GM20431 (cell line): Measurements from ENCODE around the gene ALDH16A1.
"Not testable (repeated sequence)": the region's sequence is repeated elsewhere in the genome, so short reads cannot be mapped to it uniquely, and the experiment has no call there.

ENCODE experiments used
- in situ Hi-C: fragments of 300-500 bp; cut with MseI, MboI; formaldehyde crosslinking; loops from one replicate; pipeline ENCODE4 v1.15.0; 2020; ENCODE audit warnings: low sequenced_read_pairs; ENCODE audit not compliant: unreplicated experiment

The ALDH16A1 gene

DNA sequence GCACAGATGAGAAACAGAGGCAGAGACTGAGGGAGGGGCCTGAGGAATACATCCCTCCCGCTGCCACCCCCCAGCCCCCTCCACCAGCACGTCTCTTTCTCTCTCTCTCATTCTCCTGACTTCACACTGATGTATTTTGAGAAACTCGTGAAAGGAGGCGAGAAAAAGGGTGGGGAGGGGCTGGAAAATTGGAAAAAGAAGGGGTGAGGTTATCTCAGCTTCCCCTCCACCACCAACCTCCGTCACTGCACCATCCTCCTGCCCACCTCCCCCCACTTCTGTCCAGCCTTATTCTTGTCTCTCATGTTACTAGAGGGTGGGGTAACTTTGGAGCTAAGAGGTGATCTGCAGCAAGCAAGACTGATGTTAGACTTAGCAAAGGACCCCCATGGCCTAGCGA, 13.2 kb upstream of the ALDH16A1 start:
- in situ Hi-C loops, result no loop called here

DNA sequence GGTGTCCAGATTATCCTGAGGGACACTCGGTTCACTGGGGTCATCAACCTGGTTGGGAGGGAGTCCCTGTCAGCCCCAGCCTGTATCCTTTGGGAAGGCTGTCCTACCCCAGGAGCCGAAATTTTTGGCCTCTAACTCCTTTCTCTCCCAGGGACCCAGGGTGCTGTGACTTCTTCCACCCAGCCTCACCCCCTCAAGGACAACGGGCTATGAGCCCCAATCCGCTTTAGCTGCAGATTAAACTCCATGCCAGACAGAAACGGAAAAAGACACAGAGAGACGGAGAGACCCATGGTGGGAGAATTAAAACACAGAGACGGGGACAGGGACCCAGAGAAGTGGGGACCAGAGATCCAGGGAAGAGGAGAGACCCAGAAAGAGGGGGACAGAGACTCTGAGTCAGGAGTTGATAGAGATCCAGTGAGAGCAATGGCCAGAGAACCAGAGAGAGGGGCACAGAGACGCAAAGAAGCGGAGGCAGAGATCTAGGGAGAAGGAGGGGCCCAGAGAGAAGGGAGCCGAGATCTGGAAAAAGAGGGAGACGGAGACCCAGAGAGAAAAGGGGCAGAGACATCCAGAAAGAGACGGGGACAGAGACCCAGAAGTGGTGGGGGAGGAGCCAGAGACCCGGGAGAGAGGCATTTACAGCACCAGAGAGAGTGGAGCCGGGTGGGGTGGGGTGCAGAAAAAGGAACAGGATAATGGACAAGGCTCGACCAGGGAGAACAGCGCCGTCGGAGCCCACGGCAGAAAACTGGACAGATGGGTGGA, 12.4 kb upstream of the ALDH16A1 start:
- in situ Hi-C loops, result no loop called here

DNA sequence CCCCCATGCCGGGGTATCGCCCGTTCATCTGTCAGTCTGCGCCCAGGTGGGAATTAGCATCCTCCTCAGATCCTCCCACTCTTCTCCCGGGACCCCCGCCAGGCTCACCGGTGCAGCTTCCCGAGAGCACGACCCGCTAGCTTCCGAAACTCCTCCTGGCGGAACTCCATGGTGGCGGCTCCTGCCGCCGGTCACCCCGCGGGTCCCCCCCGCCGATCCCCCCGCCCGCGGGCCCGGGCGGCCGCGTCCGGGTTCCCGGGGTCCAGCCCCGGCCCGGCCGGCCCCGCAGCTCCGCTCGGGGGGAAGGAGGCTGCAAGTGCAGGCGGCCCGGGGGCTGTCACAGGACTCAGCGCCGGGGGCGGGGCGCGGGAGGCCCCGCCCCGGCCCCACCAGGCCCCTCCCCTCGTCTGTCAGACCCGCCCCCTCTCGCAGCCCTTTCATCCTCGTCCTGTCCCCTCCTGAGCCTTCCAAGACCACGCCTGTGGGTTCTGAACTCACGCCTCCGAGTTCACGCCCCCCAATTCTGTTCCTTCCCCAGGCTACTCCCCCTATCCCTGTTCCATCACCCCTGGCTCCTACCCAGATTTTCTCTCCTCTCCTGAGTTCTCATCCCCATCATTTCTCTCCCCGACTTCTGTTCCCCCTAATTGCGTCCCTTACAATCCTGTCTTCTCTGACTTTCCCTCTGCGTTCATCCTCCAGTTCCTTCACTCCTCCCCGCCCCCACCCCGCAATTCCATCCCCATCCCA, 11.6 kb upstream of the ALDH16A1 start, which contains the start of gene SLC17A7:
TSS of gene SLC17A7 (minus strand) at position 318 of the 750 bp plus-strand sequence. CDS start at position 170, 148 bp downstream.
- in situ Hi-C loops, result no loop called here

DNA sequence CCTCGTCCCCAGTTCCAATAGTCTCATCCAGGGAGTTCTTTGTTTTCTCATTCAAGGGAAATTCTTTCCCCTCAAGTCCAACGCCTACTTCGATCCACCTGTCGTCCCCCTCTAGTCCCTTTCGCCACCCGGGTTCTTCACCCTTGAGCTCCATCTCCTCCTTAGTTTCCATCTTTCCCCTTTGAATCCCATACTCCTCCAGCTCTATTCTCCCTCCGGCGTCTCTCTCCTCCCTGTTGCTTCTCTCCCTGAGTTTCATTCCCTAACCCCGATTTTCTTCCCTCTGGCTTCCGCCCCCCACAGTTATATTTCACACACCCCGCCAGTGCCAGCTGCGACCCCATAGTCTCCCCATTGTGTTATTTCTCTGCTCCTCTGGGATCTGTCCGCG, 11.1 kb upstream of the ALDH16A1 start:
- in situ Hi-C loops, result no loop called here

DNA sequence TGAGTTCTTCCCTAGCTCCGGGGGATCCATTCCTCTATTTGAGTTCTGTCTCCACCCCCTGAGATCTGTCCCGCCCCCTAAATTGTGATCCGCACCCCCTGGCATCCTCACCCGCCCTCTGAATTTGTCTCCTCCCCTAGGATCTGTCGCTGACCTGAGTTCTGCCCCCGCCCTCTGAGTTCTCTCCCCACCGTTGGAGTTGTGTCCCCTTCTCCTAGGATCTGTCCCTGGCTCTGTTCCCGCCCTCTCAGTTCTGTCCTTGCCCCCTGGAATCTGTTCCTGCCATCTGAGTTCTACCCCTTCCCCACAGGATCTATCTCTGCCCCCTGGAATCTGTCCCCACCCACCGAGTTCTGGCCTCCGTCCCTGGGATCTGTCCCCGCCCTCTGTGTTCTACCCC, 10.7 kb upstream of the ALDH16A1 start:
- in situ Hi-C loops, result no loop called here

DNA sequence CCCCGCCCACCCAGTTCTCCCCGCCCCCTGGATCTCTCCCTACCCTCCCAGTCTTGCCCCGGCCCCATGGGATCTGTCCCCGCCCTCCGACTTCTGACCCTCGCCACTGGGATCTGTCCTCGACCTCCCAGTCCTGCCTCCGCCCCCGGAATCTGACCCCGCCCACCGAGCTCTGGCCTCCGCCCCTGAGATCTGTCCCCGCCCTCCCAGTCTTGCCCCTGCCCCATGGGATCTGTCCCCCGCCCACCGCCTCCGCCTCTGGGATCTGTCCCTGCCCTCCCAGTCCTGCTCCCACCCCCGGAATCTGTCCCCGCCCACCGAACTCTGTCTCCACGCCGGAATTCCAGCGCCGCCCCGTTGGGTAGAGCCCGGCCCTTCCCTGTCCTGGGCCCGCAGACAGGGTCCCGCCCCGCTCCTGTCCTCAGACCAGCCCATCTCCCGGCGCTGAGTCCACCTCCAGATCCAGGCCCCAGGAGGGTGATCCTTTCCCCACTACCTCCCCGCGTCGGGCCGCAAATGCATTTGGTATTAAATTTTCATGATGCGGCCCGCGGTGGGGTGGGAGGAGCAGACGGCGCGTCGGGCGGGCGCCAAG, 10.2 kb upstream of the ALDH16A1 start:
- in situ Hi-C loops, result no loop called here

DNA sequence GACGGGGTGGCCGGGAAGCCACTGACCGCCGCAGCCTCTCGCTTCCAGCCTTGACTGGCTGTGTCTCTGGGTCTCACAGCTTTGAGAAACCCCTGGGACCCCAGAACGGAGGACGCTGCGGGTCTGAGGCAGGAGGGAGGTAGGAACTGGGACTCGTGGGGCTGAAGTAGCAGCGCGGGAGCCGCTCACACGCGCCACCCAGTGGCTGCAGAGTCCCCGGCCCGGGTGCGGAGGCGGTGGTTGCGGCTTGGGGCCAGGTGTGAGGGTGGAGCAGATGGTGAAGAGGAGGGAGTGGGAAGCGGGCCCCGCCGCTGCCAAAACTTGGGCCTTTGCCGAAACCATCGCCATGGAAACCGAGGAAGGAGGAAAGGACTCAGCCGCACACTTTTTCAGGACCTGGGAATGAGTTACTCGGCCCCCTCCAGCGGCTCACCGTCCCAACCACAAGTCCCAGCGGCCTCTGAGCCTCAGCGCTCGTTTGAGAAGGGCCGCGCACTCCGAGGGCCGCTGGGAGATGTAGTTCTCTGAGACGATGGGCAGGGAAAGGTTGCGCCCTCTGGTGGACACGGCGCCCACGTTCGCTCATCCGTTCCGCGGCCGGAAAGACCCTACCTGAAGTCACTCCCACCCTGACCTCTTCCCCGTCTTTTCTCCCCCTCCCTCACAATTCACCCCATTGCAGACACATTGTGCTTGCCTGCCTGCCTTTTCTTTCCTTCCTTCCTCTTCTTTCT, 9.5 kb upstream of the ALDH16A1 start:
- in situ Hi-C loops, result no loop called here

DNA sequence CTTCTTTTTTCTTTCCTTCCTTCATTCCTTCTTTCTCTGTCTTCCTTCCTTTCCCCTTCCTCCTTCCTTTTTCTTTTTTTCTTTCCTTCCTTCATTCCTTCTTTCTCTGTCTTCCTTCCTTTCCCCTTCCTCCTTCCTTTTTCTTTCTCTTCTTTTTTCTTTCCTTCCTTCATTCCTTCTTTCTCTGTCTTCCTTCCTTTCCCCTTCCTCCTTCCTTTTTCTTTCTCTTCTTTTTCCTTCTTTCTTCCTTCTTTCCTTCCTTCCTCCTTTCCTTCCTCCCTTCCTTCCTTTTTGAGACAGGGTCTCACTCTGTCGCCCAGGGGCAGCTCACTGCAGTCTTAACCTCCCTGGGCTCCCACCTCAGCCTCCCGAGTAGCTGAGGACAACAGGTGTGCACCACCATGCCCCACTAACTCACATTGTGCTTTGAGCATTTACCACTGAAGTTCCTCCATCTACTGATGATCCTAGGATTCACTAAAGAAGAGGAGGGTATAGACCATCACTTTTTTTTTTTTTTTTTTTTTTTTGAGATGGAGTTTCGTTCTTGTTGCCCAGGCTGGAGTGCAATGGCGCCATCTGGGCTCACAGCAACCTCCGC, 8.8 kb upstream of the ALDH16A1 start:
- in situ Hi-C loops, result not testable (repeated sequence)

DNA sequence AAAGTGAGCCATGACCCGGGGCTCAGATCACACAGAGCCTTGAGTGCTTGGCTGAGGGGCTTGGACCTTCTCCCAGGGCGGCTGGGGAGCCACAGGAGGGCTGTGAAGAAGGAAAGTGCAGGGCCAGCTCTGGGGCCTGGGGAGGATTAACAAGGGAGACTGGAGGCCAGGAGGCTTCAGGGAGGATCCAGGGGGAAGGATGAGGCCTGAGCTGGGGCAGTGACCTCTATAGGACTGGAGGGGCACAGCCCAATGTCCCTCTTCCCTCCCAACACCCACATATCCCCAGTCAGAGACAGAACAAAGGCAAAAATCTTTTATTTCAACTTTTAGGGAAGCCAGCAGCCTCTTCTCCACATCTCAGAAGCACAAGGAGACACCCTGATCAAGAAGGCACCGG, 7.0 kb upstream of the ALDH16A1 start:
- in situ Hi-C loops, result no loop called here

DNA sequence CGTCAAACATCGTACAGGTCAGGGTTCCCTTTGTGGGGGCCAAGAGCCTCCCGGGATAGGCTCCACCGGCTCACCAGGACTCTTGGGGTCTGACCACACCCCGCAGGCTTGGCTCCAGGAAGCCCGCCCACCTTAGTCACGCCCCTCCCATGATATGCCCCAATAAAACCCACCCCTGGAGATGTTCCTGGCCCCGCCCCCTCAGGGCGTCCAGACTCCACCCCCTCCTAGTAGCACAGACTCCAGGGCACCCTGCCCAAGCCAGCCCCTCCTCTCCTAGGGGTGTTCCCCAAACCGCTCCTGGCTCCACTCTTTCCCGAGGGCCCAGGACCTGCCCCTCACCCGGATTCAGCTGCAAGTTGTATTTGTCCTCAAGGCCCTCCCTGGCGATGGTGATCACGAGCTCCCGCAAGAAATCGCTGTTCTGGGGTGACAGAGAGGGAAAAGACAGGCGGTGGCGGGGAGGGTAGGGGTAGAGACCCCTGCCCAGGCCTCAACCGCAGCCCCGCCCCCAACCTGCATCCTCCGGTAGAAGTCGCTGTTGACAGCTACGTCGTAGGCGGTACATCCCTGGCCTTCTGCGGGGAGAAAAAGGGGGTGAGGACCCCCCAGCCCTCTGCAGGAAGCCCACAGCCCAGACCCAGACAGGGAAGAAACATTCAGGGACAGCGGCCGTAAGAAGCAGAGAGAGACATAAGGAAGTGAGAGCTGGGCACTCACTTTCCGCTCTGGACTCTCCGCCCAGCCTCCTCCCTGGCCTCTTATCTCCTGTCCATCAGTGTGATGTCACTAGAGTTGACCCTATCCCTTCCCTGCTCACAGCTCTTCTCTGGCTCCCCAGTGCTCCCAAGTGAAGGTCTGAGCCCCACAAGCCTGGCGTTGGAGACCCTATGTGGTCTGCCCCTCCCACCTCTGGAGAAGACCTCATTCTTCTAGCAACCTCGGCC, 5.3 kb upstream of the ALDH16A1 start:
- in situ Hi-C loops, result no loop called here

DNA sequence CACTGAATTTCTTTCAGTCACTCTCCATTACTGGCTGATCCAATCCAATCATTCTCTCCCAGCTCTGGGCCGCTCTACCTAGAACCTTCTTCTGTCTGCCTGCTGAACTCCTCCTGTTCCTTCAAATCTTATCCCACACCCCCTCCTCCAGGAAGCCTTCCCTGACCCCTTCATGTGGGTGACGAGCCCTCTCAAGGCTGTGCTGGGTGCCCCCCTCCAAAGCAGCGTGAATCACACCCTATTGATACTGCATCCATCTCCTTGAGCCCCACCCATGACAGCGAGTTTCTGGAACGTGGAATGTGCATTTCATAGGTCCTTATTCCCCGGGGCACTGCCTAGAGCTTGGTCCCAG, 4.6 kb upstream of the ALDH16A1 start:
- in situ Hi-C loops, result no loop called here

DNA sequence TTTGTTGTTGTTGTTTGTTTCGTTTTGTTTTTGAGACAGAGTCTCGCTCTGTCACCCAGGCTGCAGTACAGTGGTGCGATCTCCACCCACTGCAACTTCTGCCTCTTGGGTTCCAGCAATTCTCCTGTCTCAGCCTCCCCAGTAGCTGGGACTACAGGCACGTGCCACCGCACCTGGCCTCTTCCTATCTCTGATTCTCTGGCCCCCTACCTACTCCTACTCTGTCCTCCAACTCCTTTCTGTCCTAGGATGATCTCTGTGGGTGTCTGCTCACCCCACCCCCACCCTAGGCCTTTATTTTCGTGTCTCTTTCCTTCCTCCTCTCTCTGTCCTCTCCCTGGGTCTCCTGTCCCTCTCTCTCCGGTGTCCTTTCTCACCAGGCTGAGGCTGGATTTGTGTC, 2.6 kb upstream of the ALDH16A1 start:
- in situ Hi-C loops, result no loop called here

DNA sequence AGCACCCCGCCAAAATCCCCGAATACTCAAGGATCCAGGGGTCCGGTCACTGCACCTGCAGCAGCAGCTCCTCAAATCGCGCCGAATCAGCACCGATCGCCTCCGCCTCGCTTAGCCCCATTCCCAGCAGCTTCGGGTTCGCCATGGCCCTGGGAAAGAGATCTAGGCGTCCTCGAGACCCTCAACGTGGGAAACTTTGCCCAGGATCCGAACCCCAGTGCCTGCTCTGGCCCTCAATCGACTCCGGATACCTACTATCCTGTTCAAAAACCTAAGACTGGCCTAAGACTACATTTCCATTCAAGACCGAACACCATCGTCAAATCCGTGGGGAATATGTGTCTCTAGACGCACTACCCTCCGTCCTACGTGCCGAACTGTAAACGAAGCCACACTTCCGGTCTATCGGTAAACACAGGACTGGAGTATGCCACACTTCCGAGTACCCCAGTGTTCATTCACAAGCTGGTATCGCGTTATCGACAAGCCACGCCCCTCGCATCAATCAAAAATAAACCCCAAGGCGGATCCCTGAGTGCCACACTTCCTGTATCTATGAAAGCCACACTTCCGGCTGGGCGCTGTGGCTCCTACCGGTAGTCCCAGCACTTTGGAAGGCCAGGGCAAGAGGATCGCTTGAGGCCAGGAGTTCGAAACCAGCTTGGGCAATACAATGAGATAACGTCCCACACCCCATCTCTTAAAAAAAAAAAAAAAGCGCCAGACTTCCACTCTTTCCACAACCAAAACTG, 1.4 kb upstream of the ALDH16A1 start, which contains the start of gene PIH1D1:
TSS of gene PIH1D1 (minus strand) at position 385 of the 752 bp plus-strand sequence. CDS start at position 145, 240 bp downstream.
- in situ Hi-C loops, result no loop called here

DNA sequence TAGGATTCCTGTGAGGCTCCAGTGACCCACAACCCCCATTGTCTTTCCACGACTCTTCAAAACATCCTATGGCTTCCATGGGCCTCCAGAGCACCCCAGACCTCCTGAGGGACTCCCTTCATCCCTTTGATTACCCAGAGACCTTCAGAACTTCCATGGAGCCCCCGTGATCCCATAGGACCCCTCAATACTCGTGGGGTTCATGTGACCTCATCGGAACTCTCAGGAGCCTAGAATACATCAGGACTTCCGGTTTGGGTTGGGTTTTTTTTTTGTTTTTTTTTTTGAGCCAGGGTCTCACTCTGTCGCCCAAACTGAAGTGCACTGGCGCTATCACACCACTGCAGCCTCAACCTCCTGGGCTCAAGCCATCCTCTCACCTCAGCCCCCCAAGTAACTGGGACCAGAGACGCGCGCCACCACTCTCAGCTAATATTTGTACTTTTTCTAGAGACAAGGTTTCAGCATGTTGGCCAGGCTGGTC, 774 bp downstream of the ALDH16A1 start:
- in situ Hi-C loops, result no loop called here

DNA sequence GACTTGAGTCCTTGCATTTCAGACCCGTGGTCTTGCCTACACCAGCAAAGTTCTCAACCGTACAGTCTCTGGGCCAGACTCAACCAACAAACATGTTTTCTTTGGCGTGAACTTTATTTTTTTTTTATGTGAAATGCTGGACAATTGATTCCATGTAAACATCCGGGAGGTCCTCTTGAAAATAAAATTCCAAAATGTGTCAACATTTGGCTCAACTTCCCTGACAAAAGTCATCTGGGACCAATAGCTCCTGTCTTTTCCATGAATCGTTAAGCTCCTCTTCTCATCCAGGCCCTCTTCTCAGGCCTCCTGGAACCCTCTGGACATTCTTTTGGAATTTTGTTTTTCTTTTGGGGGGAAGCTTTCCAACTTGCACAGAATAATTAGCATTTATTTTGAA, 2.7 kb downstream of the ALDH16A1 start:
- in situ Hi-C loops, result no loop called here

DNA sequence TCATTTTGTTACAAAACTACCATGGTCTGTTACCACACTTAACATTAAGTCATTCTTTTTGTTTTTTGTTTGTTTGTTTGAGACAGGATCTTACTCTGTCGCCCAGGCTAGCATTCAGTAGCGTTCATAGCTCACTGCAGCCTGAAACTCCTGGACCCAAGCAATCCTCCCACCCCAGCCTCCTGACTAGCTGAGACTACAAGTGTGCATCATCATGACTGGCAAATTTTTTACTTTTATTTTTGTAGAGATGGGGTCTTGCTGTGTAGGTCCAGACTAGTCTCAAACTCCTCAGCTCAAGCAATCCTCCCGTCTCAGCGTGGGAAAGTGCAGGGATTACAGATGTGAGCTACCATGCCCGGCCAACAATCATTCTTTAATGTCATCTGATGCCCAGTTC, 3.3 kb downstream of the ALDH16A1 start:
- in situ Hi-C loops, result no loop called here

DNA sequence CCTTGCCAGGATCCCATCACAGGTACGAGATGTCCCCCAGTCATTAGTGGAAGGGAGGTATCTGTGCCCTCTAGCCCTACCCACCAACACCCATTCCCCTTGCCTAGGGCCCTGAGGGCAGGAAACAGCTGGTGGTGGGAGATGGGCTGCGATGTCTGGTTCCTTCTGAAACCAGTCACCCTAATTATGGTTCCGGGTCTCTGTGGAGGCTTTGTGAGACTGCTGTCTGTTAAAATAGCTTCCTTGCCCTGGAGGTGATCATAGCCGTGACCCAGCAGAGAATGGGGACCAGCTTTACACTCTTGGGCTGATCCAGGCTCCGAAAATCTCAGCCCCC, 5.5 kb downstream of the ALDH16A1 start:
- in situ Hi-C loops, result no loop called here

DNA sequence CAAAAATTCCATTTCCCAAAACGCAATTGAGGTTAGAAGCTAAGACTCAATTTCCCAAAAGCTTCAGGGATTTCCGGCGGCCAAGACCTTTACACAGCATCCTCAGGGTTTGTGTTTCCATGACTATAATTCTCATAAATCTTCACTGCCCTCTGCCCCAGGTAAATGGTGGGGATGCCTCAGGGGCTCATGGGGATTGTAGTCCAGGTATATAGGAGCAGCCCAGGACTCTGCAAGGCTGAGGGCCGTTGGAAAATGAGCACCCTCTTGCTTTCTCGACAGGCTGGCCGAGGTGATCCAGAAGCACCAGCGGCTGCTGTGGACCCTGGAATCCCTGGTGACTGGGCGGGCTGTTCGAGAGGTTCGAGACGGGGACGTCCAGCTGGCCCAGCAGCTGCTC, 6.4 kb downstream of the ALDH16A1 start:
- in situ Hi-C loops, result no loop called here
